ENCODE data around the gene HS2ST1.

HS2ST1 gene

GRCh38 chr1:87150143-87150542 is 235.7 kb downstream of the HS2ST1 start:
- TF ChIP-seq JUND (IDR thresholded peaks at IDR 0.05; ENCODE audit: low read depth), result no peak
- no peak for DNase-seq (ENCODE audit: low read depth in 1 of 2, low spot score in 1 of 2)
- in situ Hi-C loops (cut with HindIII; ENCODE audit: low pct_unique_long_range_greater_than_20kb, low sequenced_read_pairs), result no loop called here

- in situ Hi-C loops (cut with HindIII; ENCODE audit: low pct_unique_long_range_greater_than_20kb, low sequenced_read_pairs), result no loop called here
- no peak for TF ChIP-seq JUND (IDR thresholded peaks at IDR 0.05; ENCODE audit: low read depth)
- no peak for DNase-seq (ENCODE audit: low read depth in 1 of 2, low spot score in 1 of 2)
Observed at GRCh38 chr1:87151500-87152421, 237.3 kb downstream of the HS2ST1 start.

- no peak for TF ChIP-seq JUND (IDR thresholded peaks at IDR 0.05; ENCODE audit: low read depth)
- in situ Hi-C loops (cut with HindIII; ENCODE audit: low pct_unique_long_range_greater_than_20kb, low sequenced_read_pairs), result no loop called here
- no peak for DNase-seq (ENCODE audit: low read depth in 1 of 2, low spot score in 1 of 2)
Observed at GRCh38 chr1:87154384-87154783, 239.9 kb downstream of the HS2ST1 start.

- no peak for DNase-seq (ENCODE audit: low read depth in 1 of 2, low spot score in 1 of 2)
- in situ Hi-C loops (cut with HindIII; ENCODE audit: low pct_unique_long_range_greater_than_20kb, low sequenced_read_pairs), result no loop called here
- TF ChIP-seq JUND (IDR thresholded peaks at IDR 0.05; ENCODE audit: low read depth), result no peak
Observed at GRCh38 chr1:87155170-87155569, 240.7 kb downstream of the HS2ST1 start.

GRCh38 chr1:87155648-87156047 is 241.2 kb downstream of the HS2ST1 start:
- TF ChIP-seq JUND (IDR thresholded peaks at IDR 0.05; ENCODE audit: low read depth), result no peak
- DNase-seq (ENCODE audit: low read depth in 1 of 2, low spot score in 1 of 2), result no peak

GRCh38 chr1:87156124-87156523 is 241.7 kb downstream of the HS2ST1 start:
- in situ Hi-C loops (cut with HindIII; ENCODE audit: low pct_unique_long_range_greater_than_20kb, low sequenced_read_pairs), result no loop called here

More at GRCh38 chr1:87155648-87156047, 241.2 kb downstream of the HS2ST1 start:
- in situ Hi-C loops (cut with HindIII; ENCODE audit: low pct_unique_long_range_greater_than_20kb, low sequenced_read_pairs), result no loop called here

GRCh38 chr1:87159378-87159915 is 245.0 kb downstream of the HS2ST1 start:
- in situ Hi-C loops (cut with HindIII; ENCODE audit: low pct_unique_long_range_greater_than_20kb, low sequenced_read_pairs), result no loop called here
- no peak for TF ChIP-seq JUND (IDR thresholded peaks at IDR 0.05; ENCODE audit: low read depth)
- DNase-seq (ENCODE audit: low read depth in 1 of 2, low spot score in 1 of 2), result no peak

More at GRCh38 chr1:87156124-87156523, 241.7 kb downstream of the HS2ST1 start:
- no peak for DNase-seq (ENCODE audit: low read depth in 1 of 2, low spot score in 1 of 2)
- TF ChIP-seq JUND (IDR thresholded peaks at IDR 0.05; ENCODE audit: low read depth), result no peak
